COR-L47 (cell line): Measurements from ENCODE around the gene RNH1.
A peak's percentile ranks its signal among the peaks of the same experiment; 100 is the strongest.

ENCODE experiments used
- DNase-seq: peaks from one replicate; lab custom pipeline; 2025; lab: John Stamatoyannopoulos, UW

RNH1 gene

DNA sequence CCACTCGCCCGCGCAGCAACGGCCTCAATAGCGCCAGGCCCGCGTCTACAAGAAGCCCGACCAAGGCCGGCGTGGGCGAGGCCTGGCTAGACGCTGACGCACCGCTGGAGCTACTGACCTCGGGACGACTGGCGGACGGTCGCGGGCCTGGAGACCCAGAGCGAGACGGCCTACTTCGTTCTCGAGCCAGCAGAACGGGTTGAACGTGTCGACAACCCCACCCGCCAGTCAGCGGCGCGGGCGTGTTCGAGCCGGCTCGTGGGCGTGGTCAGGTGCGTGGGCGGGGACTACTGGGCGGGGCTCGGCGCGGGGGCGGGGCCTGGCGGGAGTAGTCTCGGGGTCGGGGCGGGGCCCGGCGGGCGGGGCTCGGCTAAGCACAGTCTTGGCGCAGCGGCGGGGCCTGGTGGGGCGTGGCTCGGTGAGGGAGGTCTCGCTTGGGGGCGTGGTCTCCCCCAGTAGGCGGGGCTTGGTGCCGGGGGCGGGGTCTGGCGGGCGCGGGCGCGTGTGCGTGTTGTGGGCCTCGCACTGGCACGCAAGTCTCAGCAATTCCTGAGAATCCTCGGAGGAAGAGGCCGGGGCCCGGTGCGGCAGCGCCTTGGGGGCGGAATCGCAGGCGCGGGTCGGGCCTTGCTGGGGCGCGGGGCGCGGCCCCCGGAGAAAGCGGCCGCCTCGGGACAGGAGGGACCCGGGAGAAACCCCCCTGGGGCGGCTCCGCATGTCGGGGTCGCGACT lies at the start of gene RNH1:
Gene RNH1 (minus strand): TSS at position 248 of the 732 bp plus-strand sequence. CDS start 5,080 bp downstream, outside the sequence.
- peak; percentile 87 for DNase-seq

DNA sequence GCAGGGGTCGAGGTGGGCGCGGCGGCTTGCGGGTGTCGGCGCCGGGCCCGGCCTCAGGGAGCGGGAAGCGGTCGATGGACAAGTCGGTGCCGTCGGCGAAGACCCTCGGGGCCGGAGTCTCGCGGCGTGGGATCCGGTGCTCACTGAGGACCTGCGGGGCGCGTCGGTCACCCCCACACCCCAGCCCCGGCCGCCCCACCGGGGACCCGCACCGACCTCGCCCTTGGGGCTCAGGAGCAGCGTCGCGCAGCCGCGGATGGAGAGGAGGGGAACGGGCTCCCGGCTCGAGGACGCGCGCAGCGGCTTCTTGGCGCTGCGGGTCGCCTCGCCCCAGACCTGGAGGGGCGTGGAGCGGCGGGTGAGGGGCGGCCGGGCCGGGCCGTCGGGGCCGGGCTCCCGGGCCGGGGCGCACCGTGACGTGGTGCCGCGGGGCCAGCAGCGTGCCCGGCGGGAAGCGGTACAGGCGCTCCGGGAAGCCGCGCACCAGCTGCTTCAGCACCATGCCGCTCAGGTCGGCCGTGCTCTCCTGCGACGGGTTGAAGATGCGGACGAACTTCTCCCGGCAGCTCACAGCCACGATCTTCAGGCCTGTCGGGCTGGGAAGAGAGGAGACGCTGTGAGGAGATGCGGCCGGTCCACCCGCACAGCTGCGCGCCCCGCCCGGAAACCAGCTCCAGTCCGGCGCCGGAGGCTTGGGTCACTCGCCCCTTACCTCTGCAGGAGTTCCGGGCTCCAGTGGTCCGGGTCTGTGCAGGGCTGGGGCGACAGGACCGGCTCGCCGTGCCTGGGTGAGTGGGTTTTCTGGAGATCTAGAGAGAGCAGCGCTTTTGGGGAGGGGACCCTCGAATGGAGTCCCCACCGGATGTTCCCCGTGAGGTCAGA lies 49.0 kb upstream of the RNH1 start:
- no peak for DNase-seq

DNA sequence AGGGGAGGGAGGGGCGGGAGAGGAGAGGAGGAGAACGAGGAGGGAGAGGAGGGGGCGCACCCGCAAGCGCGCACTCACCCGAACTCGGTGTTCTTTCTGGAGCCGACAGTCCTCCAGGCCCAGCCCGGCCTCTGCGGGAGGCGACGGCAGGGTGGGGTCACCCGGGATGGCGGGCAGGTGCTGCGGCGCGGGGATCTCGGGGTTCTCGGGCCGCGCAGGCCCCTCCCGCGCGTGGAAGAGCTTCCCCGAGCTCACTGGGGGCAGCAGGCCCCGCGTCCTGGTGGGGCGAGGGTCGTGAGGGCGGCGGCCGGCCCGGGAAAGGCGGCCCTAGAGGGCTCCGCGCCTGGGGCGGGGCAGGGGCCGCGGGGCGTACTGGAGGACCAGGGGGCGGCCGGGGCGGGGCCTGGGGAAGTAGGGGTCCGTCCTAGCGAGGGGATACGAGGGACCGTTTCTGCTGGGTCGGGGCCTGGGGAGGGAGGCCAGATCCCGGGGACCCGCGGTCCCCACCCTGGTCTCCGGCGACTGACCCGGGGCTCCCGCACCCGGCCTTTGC lies 48.3 kb upstream of the RNH1 start:
- no peak for DNase-seq

DNA sequence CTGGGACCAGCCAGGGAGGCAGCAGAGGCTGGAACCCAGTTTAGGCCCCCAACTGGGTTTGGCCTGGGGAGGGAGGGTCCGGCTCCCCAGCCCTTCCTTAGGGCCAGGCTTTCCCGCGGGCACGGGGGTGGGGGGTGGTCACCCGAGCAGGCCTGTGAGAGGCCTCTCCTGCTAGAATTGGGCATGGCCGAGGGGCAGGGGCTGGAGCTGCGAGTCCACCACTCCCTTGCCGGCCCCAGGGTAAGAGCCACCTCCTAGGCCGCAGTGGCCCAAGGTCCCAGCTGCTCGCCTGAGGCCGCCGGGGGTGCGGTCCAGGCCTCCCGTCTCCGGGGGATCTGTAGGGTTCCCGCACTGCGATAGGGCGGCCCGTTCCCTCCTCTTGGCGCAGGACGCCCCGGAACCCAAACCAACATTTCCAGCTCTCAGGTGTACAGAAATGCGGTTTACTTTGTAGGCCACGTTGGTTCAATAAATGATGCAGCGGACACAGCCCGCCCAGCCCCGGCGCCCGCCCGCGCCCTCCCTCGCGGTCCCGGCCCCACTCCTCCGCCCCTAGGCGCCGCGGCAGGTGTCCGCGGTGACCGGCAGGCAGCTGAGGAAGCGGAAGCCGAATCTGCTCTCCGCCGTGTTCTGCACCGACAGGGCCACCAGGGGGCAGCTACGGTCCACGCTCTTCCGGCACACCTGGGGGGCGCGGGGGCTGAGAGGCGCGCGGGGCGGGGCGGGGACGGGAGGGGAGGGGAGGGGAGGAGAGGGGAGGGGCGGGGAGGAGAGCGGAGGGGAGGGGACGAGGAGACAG lies 47.6 kb upstream of the RNH1 start:
- DNase-seq, result peak; percentile 87

DNA sequence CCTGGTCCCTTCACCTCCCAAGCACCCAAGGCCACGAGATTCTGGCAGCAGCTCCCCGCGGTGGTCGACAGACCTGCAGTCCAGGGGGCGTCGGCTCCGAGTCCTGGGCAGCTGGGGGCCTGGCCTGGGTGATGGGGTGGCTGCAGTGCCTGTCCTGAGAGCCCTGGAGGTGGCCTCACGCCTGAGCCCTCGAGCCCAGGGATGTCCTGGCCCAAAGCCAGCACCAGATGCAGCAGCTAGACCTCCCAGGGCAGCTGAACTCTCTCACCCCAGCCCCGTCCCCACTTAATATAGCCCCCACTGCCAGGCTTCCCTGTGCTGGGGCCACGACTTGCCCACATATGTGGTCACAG lies 46.9 kb upstream of the RNH1 start:
- DNase-seq, result no peak

DNA sequence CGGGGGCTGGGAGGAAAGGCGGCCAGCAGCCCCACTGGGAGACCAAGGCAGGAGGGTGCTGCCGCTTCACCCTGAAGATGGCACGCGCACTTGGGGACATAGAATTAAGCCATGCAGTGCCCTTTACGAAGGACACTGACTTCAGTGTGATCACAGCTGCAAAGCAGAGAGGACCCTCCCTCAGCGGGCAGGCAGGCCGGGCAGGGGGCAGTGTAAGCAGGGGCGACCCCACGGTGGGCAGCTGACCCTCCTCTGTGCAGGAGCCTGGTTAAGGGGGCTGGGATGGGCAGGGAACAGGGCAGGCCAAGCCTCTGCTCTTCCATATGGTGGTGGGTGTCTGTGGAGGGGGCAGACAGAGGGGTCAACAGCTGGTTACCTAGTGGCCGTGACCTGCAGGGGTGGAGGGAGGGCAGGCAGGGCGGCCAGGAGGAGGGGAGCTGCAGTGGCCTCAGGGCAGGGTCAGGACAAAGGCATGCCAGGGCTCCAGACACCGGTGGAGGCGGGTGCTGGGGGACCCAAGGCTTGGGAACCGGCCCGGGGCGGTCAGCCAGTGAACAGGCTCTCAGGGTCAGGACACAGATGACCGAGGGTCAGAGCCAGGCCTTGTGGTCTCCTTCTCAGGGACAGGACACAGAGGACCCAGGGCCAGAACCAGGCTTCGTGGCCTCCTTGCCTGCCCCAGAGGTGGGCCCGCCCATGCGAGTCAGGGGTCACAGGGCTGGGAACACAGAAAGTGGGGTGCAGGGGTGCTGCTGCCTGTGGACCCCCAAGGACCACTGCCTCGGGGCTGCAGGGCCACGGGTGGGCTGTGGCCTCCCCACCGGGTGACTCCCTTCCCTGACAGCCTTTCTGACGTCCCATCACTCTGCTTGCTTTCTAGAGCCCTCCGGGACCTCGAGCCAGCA lies 46.3 kb upstream of the RNH1 start:
- DNase-seq, result no peak

DNA sequence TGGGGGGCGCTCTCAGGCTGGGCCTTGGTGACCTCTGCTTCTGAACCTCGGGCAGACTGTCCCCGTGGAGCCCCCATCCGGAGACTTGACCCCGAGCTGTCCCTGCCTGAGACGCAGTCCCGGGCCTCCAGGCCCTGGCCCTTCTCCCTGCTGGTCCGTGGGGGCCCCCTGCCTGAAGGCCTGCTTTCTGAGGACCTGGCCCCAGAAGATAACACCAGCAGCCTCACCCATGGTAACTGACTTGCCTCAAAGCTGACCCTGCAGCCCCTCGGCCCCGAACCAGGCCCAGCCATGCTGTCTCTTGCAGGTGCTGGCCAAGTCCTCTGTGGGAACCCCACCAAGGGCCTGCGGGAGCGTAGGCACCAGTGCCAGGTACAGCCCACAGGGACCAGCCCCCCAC lies 44.6 kb upstream of the RNH1 start:
- DNase-seq, result no peak

DNA sequence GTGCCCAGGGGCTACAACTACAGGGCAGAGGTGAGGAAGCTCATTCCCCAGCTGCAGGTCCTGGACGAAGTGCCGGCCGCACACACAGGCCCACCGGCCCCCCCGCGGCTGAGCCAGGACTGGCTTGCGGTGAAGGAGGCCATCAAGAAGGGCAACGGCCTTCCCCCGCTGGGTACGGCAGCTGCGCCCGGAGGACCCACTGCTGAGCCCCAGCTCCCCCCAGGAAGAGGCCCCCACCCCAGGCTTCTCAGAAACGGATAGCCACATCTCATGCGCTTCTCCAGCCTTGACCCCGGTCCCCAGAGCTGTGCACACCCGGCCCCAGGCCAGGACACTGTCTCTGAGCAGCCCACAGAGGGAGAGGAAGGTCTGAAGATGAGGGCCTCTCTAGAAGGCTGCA lies 44.1 kb upstream of the RNH1 start:
- DNase-seq, result no peak

DNA sequence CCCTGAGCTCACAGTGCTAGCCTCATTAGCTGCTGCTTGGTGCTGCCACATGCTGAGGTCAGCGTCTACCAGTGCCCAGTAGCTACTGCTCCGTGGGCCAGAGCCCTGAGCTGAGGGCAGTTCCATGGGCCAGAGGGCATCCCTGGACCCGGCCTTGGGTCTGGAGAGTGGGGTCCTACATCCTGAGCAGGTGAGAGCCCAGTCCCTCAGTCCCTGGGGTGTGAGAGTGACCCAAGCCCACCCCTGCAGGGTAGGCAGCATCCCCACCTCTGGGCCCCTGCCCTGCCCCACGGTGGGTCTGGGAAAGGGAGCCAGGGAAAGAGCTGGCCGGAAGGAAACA lies 43.7 kb upstream of the RNH1 start:
- DNase-seq, result no peak

DNA sequence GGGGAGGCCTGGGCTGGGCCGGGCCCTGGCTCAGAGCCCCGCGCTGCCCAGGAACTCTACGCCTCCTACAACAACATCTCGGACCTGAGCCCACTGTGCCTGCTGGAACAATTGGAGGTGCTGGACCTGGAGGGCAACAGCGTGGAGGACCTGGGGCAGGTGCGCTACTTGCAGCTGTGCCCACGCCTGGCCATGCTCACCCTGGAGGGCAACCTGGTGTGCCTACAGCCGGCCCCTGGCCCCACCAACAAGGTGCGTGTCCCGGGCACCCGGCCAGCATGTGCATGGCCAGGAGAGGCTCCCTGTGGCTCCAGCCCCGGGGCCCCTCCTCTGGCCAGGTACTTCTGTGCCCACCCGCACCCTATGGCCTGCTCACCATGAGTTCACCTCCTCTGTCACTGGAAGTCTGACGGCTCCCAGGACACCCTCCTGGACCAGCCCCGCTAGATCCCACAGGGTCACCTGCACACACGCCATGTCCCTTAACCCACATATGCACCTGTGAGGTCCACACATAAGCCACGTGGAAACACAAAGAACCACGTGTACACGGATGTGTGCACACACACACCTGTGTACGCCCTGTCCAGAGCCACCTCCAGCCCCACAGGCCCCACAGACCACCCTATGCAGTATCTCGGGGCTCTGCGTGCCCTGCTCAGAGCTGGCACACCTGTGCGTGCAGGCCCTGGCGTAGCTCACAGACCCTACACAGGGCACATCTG lies 43.1 kb upstream of the RNH1 start:
- DNase-seq, result no peak

DNA sequence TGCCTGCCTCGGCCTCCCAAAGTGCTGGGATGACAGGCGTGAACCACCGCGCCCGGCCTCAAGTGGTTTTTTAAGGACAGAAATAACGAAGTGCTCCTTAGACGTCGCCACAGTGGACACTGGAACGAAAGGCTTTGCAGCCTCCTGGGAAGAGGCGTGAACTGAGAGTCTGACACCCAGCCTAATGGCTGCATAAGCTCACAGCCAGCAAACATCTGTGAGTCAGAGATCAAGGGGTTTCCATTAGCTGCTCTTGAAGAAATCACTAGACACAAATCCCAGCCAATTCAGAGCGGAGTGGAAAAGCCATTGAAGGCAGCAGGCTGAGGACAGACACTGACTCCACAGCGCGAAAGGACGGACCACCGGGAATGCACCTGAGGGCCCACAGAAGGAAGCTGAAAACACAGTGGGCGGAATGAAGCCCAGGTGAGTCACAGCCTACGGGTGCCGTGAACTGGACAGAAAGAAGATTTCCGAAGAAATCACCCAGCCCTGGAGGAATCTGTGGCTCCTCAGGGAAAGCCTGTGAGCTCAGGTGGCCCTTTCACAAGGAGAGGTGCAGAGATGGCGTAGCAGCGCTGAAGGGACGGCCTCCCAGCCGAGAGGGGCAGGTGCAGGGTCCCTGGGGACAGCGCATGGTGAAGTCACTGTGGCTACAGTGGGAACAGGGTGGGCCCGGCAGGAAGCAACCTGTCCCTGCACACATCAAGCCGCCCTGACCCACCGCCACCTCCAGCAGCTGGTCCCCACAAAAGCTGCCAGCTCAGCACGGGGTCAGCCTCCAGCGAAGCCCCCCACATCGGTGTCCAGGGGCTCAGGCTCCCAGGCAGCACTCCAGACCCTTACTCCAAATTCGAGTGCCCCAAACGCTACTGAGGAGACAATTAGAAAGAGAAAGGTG lies 41.9 kb upstream of the RNH1 start:
- no peak for DNase-seq

DNA sequence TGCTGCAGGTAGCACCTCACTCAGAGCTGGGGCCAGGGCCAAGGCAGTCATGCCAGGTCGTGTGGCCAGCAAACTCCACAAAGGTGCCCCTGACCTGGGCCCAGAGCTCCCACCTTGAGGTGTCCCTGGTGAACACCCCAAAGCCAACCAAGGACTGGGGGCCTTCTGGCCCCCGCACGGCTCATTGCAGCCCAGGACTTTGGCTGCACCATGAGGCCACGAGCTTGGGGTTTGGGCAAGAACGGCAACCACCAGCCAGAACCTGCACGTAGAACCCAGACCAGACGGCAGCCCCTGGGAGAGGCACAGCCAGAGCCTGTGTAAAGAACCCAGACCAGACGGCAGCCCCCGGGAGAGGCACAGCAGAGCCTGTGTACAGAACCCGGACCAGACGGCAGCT lies 38.1 kb upstream of the RNH1 start:
- no peak for DNase-seq

DNA sequence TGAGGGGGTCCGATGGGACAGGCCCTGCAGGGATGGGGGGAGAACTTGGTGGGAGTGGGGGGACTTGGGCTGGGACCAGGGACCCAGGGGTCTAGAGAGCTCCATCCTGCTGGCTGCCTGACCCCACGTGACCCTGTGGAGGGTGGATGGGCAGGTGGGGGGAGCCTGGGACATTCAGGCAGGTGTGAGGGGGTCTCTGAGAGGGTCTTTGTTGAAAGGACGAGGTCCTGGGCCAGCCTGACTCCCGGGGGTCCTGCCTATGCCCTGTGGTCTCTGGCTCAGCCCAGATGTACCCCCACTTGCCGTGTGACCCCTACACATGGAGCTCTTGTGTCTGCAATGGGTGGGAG lies 37.8 kb upstream of the RNH1 start:
- DNase-seq, result no peak

DNA sequence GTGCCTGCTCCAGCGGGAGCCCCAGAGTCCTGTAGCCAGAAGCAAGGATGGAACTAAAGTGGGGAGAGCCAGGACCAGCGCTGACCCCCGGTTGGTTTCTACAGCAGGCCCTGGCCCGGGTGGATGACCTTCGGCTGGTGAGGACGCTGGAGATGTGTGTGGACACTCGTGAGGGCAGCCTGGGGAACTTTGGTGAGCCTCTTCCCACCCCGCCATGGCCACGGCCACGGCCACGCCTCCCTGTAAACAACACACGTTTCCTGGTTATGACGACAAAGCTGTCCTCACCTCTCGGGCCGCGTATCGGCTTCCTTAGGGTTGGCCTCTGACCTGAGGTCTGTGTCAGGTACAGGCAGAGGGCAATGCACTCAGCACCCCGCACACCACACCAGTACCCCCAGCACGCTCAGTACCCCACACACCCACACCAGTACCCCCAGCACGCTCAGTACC lies 34.4 kb upstream of the RNH1 start:
- DNase-seq, result no peak

DNA sequence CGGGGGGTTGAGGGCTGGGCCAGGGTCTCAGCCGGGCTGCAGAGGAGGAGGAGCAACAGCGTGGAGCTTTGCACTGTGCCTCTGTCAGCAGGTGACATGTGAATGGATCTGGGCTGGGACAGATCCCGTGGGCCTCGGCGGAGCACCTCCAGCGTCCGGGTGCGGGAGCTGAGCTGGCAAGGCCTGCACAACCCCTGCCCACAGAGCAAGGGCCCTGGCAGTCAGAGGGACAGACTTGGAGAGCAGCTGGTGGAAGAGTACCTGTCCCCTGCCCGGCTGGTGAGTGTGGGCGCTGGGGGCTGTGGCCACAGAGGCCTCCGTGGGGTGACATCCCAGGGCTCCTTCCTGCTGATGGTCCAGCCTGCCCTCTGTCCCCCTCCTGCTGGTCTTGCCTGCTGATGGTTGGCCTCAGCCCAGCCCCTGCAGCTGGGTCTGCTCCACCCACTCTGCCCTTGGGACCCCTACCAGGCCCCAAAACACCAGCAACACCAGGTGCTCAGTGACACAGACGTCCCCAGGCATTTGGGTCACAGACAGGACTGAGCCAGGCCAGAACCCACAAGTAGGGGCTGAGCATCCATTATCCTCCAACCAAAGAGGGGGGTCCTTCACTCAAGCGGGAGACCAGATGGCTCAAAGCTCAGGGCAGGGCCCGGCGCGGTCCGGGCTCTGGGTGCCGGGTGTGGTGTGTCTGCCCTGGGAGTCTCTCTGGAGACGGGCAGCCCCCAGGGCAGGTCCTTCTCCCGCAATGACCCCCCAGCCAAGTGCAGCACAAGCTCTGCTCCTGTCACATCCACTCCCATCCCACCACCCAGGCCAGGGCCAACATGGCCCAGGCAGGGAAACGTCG lies 33.8 kb upstream of the RNH1 start:
- DNase-seq, result no peak

DNA sequence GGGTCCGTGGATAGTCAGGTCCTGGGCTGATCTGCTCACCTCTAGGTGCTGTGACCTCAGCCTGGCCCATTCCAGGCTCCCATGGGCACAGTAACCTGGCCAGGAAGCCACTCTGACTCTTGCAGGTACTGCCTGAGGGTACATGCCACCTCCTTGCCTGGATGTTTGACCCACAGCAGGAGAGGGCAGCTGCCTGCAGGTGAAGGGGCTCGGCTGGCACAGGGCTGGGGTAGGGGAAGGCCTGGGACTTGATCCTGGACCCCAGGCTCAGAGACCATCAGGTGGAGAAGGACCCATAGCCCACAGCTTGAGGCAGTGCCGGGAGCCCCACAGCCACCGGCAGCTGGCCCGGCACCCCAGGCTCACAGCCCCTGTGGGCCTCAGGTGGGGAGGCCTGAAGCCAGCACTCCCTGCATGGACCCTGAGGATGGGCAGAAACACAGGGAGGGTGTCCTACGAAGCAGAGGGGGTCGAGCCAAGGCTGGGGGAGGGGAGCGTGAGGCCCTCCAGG lies 33.0 kb upstream of the RNH1 start:
- DNase-seq, result no peak

DNA sequence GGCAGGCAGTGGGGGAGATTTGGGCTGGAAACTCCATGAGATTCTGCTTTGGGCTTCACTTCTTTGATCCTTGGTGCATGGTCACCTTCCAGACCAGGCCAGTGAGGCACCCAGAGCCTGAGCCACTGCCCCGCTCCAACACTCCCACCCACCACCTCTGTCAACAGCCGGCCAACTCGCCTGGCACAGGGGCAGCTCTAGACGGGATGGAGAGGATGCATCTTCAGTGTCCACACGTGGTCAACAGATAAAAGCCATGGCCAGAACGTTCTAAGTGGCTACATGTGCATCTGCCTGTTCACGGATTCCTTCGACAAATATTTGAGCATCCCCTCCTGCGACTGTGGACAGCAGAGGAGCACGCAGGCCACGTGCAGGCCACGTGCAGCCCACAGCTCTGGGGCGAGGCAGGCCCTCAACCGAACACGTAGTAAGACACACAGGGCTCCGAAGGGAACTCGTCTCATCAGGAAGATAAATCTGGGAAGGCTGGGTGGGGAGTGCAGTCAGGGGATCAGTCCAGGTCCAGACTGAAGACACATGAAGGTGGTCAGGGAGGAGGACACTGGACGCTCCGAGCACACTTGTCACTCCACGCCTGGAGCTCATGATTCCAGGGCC lies 31.5 kb upstream of the RNH1 start:
- no peak for DNase-seq
